MCF 10A (cell line): ENCODE measurements around the gene FRMD3. TPM values are rescaled to one million over a fixed set of nuclear protein-coding genes. Genes with fewer than 3 reads are reported as not detected.

ENCODE experiments used
- BruUV-seq: library from RNA; stranded (reverse); fragments of 400-500 nt; replicated peaks from 2 replicates; lab custom pipeline; 2021; lab: Mats Ljungman, UMichigan
- CTCF ChIA-PET: fragments of 300-600 bp; sonication (Branson Sonifier 250); formaldehyde crosslinking; extraction: SDS; loops from one replicate; lab custom pipeline; 2021; ENCODE audit warnings: antibody characterized with exemption, inconsistent platforms; lab: Yijun Ruan, JAX
- POLR2A ChIA-PET: fragments of 300-600, 350-650 bp; sonication (Branson Sonifier 250); formaldehyde crosslinking; extraction: SDS; loops from one replicate; lab custom pipeline; 2020; ENCODE audit warnings: antibody characterized with exemption, inconsistent platforms; lab: Yijun Ruan, JAX
- DNase-seq: peaks from one replicate; pipeline ENCODE4 v3.0.0-alpha.2; 2018; ENCODE audit not compliant: unreplicated experiment
- H3K27ac Mint-ChIP-seq: one replicate; pipeline ENCODE4 v1.8.0; 2022; ENCODE audit warnings: mild to moderate bottlenecking, low read depth, mixed read lengths; ENCODE audit not compliant: unreplicated experiment
- H3K27me3 Mint-ChIP-seq: one replicate; pipeline ENCODE4 v1.8.0; 2022; ENCODE audit warnings: mixed read lengths; ENCODE audit not compliant: insufficient read depth, unreplicated experiment
- H3K36me3 Mint-ChIP-seq: one replicate; pipeline ENCODE4 v1.8.0; 2022; ENCODE audit warnings: mild to moderate bottlenecking, moderate library complexity, mixed read lengths; ENCODE audit not compliant: insufficient read depth, unreplicated experiment
- H3K4me1 Mint-ChIP-seq: one replicate; pipeline ENCODE4 v1.8.0; 2022; ENCODE audit warnings: mixed read lengths; ENCODE audit not compliant: insufficient read depth, unreplicated experiment
- H3K4me3 Mint-ChIP-seq: one replicate; pipeline ENCODE4 v1.8.0; 2022; ENCODE audit warnings: mild to moderate bottlenecking, moderate library complexity, mixed read lengths; ENCODE audit not compliant: unreplicated experiment
- H3K9me3 Mint-ChIP-seq: one replicate; pipeline ENCODE4 v1.8.0; 2022; ENCODE audit warnings: mixed read lengths; ENCODE audit not compliant: unreplicated experiment
- intact Hi-C: fragments of 100-400 bp; cut with micrococcal nuclease; formaldehyde crosslinking; loops from 2 replicates; pipeline ENCODE4 v1.14.1; 2022
- total RNA-seq: library from RNA; stranded (reverse); gene quantifications from 2 replicates; pipeline ENCODE4 v1.2.3, GENCODE V29; 2022
- TF ChIP-seq, protein P1 (sequence below): fragments of 200-600 bp; IDR thresholded peaks from one replicate; pipeline ENCODE4 v1.8.0; 2022; ENCODE audit warnings: antibody characterized with exemption, mild to moderate bottlenecking; ENCODE audit not compliant: unreplicated experiment

FRMD3 gene
- total RNA-seq, 1 experiment from 2014 or later: 0.28 TPM

DNA sequence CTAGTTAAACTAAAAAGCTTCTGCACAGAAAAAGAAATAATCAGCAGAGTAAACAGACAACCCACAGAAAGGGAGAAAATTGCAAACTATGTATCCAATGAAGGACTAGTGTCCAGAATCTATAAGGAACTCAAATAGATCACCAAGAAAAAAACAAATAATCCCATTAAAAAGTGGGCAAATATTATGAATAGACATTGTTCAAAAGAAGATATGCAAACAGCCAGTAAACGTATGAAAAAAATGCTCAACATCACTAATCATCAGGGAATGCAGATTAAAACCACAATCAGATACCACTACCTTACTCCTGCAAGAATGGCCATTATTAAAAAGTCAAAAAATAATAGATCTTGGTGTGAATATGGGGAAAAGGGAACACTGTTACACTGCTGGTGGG is 119.9 kb downstream of the FRMD3 start:
- no TSS peak for BruUV-seq
- no peak for DNase-seq
- no peaks in the 10 kb centered on the region for H3K36me3 Mint-ChIP-seq
- TF ChIP-seq, protein P1, sequence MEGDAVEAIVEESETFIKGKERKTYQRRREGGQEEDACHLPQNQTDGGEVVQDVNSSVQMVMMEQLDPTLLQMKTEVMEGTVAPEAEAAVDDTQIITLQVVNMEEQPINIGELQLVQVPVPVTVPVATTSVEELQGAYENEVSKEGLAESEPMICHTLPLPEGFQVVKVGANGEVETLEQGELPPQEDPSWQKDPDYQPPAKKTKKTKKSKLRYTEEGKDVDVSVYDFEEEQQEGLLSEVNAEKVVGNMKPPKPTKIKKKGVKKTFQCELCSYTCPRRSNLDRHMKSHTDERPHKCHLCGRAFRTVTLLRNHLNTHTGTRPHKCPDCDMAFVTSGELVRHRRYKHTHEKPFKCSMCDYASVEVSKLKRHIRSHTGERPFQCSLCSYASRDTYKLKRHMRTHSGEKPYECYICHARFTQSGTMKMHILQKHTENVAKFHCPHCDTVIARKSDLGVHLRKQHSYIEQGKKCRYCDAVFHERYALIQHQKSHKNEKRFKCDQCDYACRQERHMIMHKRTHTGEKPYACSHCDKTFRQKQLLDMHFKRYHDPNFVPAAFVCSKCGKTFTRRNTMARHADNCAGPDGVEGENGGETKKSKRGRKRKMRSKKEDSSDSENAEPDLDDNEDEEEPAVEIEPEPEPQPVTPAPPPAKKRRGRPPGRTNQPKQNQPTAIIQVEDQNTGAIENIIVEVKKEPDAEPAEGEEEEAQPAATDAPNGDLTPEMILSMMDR: no peak
- ChIA-PET POLR2A (interaction anchor here (0.7 kb wide), 1 partner anchor 14 kb away, joined by 4 read pairs; no protein-coding TSS in a partner anchor), CTCF (interaction anchor here (0.6 kb wide), 1 partner anchor 221 kb away, joined by 3 read pairs; no protein-coding TSS in a partner anchor)
- no peaks in the 10 kb centered on the region for H3K27me3 Mint-ChIP-seq
- no peak overlapping the region for H3K4me3 Mint-ChIP-seq
- intact Hi-C loops: no loop called here
- no peaks in the 10 kb centered on the region for H3K4me1 Mint-ChIP-seq
- H3K9me3 Mint-ChIP-seq: peaks cover 6% of the 10 kb centered on the region
- H3K27ac Mint-ChIP-seq: no peak overlapping the region

DNA sequence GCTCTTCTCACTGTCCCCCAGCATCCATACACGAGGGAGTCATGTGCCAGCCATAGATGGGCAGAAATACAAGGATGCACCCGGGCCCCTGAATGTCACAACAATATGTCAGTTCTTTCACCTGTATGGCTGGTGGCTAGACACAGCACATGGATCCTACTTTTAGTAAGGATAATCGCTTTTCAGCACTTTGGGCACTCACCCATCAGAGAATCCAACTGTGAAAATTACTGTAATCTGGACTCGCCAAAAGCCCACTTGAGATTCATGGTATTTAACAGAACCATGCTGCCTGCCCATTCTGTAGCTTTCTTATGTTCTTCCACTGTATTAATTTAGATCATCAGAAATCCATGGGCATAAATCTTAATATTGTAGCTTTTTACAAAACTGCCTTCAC is 124.8 kb downstream of the FRMD3 start:
- POLR2A ChIA-PET: no interaction called here
- intact Hi-C loops: no loop called here

DNA sequence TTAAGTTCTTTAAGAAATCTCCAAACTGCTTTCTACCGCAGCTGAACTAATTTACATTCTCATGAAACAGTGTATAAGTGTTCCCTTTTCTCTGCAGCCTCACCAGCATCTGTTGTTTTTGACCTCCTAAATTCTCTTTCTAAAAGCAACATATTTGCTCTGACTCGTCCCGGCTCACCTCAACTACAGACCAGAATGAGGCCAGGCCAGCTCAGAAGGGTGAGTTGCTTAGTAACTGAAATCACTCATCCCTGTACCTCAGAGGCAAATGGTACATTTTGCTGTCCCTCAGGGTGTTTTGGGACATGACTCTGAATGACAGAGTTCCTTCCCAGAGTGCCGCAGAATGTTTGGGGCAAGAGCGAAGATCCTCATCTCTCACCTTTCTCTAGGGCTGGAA is 127.5 kb downstream of the FRMD3 start:
- H3K9me3 Mint-ChIP-seq: peaks cover 14% of the 10 kb centered on the region
- H3K4me1 Mint-ChIP-seq: no peaks in the 10 kb centered on the region
- H3K36me3 Mint-ChIP-seq: no peaks in the 10 kb centered on the region
- CTCF ChIA-PET: no interaction called here
- BruUV-seq: no TSS peak
- no peak for DNase-seq
- H3K27me3 Mint-ChIP-seq: peaks cover 10% of the 10 kb centered on the region
- H3K27ac Mint-ChIP-seq: no peak overlapping the region
- TF ChIP-seq, protein P1: no peak
- intact Hi-C loops: no loop called here
- POLR2A ChIA-PET: no interaction called here
- H3K4me3 Mint-ChIP-seq: no peak overlapping the region

More for the DNA sequence above, 124.8 kb downstream of the FRMD3 start:
- TF ChIP-seq, protein P1: no peak
- Mint-ChIP-seq H3K27me3 (peaks cover 10% of the 10 kb centered on the region), H3K4me3 (no peak overlapping the region), H3K4me1 (no peaks in the 10 kb centered on the region), H3K9me3 (peaks cover 6% of the 10 kb centered on the region), H3K36me3 (no peaks in the 10 kb centered on the region), H3K27ac (no peak overlapping the region)
- CTCF ChIA-PET: no interaction called here
- no TSS peak for BruUV-seq
- no peak for DNase-seq

DNA sequence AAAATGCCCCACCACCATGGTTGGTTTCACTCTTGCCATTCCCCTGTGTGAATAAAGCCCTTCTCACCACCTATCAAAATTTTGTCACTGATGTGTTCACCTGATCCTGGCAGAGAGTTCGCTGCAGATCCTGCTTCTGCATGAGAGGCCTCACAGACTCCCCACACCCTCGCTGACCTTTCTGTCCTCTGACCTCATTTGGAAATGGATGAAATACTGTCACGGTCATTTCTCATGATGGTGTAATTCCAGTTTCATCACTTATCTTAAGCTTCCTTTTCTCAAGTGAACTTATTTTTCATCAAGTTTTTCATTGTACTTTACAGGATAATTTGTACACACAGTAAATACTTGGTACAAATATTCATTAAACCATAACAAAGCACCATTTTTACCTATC is 131.3 kb downstream of the FRMD3 start:
- Mint-ChIP-seq H3K27me3 (peaks cover 10% of the 10 kb centered on the region), H3K36me3 (no peaks in the 10 kb centered on the region), H3K4me3 (no peak overlapping the region), H3K9me3 (peaks cover 8% of the 10 kb centered on the region), H3K27ac (no peak overlapping the region), H3K4me1 (no peaks in the 10 kb centered on the region)
- DNase-seq: no peak
- POLR2A ChIA-PET: interaction anchor here (0.6 kb wide), 1 partner anchor 73 kb away, joined by 3 read pairs; no protein-coding TSS in a partner anchor
- no TSS peak for BruUV-seq
- TF ChIP-seq, protein P1: no peak
- CTCF ChIA-PET: no interaction called here
- intact Hi-C loops: no loop called here
